Measurements from ENCODE around the gene HSFX1.

HSFX1 gene

GRCh38 chrX:149807747-149808458 lies 34.0 kb downstream of the HSFX1 start:
- no peak for DNase-seq (ENCODE audit: low read depth in 2 of 2)

DNA sequence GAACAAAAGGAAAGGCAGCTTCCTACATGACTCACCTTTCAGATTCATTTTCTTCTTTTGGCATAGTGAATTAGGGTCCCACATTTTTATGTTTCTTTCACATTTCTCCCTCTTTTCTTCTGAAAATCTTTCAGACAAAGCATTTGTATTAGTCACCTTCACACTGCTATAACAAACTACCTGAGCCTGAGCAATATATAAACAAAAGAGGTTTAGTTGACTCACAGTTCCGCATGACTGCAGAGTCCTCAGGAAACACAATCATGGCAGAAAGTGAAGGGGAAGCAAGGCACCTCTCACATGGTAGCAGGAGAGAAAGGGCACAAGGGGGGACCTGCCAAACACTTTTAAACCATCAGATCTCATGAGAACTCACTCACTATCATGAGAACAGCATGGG lies 44.8 kb downstream of the HSFX1 start:
- no peak for DNase-seq (ENCODE audit: low read depth in 2 of 2)

GRCh38 chrX:149819371-149819770 lies 45.5 kb downstream of the HSFX1 start:
- DNase-seq (ENCODE audit: low read depth in 2 of 2) = no peak

DNA sequence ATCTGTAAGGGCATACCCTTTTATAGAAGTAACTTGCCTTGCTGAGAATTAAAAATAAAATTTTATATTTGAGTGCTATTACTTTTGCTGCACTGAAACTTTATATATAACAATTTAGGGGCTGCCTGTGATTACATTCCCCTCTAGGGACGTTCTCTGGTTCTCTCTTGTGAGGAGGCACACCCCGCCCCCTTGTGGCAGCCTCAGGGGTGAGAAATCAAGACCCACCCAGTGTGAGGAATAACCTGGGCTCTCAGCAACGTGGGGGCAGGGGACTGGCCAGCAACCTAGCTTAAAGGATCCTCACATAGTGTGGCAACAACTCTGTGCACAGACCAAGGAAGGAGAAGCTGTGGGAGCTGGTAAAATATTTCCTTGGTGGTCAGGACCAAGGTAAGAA lies 51.6 kb downstream of the HSFX1 start:
- DNase-seq (ENCODE audit: low read depth in 2 of 2) = peak; percentile 30 to 45
